ENCODE measurements around the gene TESMIN. TPM values are rescaled to one million over a fixed set of nuclear protein-coding genes. Genes with fewer than 3 reads are reported as not detected.

The TESMIN gene
- total RNA-seq, 1 experiment from 2014 or later: 78.8 TPM

GRCh38 chr11:68664906-68665305 lies 86.4 kb downstream of the TESMIN start (continued):
- TF ChIP-seq RELA (CRISPR knock-in tag; IDR thresholded peaks at IDR 0.05; ENCODE audit: borderline replicate concordance) (no peak), FOXP4 (CRISPR knock-in tag; IDR thresholded peaks at IDR 0.05) (no peak)

- ChIA-PET POLR2A (no interaction called here), CTCF (interaction anchor here (0.9 kb wide), 1 partner anchor 80 kb away, joined by 3 read pairs; no protein-coding TSS in a partner anchor)
- DNase-seq (ENCODE audit: low spot score): no peak
- H3K27ac Mint-ChIP-seq: no peak overlapping the region
- H3K36me3 Mint-ChIP-seq: peaks cover 11% of the 10 kb centered on the region; the same call in 1 of the 2 replicates
- TF ChIP-seq ATF2 (CRISPR knock-in tag; IDR thresholded peaks at IDR 0.05; ENCODE audit: borderline replicate concordance, low read depth) (no peak), JAZF1 (CRISPR knock-in tag; IDR thresholded peaks at IDR 0.05) (no peak), ATF6 (CRISPR knock-in tag; IDR thresholded peaks at IDR 0.05) (no peak)
- ATAC-seq: no peak
- H3K4me3 Mint-ChIP-seq: no peak overlapping the region
- no peaks in the 10 kb centered on the region for H3K27me3 Mint-ChIP-seq (ENCODE audit: low read depth)
- H3K4me1 Mint-ChIP-seq: peaks cover 7% of the 10 kb centered on the region
- H3K9me3 Mint-ChIP-seq: peaks cover 18% of the 10 kb centered on the region
These were observed 87.2 kb downstream of the TESMIN start for GRCh38 chr11:68664141-68664540.

GRCh38 chr11:68663482-68664010 lies 87.8 kb downstream of the TESMIN start:
- Mint-ChIP-seq H3K27ac (no peak overlapping the region), H3K4me1 (peaks cover 9% of the 10 kb centered on the region), H3K4me3 (no peak overlapping the region), H3K36me3 (peaks cover 11% of the 10 kb centered on the region; the same call in 1 of the 2 replicates), H3K27me3 (ENCODE audit: low read depth) (no peaks in the 10 kb centered on the region), H3K9me3 (peaks cover 18% of the 10 kb centered on the region)
- TF ChIP-seq FOXP1 (CRISPR knock-in tag; IDR thresholded peaks at IDR 0.05; ENCODE audit: borderline replicate concordance) (0 out of 2 replicates have a peak, but pooled peaks have one; percentile 18), ZNF423 (CRISPR knock-in tag; IDR thresholded peaks at IDR 0.05) (no peak)
- no peak for ATAC-seq
- ChIA-PET POLR2A (no interaction called here), CTCF (no interaction called here)
- no peak for DNase-seq (ENCODE audit: low spot score)

- POLR2A ChIA-PET: no interaction called here
- ATAC-seq (no peak), DNase-seq (ENCODE audit: low spot score) (no peak)
- H3K36me3 Mint-ChIP-seq: peaks cover 11% of the 10 kb centered on the region; the same call in 1 of the 2 replicates
- H3K4me1 Mint-ChIP-seq: peaks cover 13% of the 10 kb centered on the region
- peaks cover 18% of the 10 kb centered on the region for H3K9me3 Mint-ChIP-seq
- CTCF ChIA-PET: interaction anchor here (1.4 kb wide), 1 partner anchor 29 kb away, joined by 3 read pairs; no protein-coding TSS in a partner anchor
- H3K27ac Mint-ChIP-seq: no peak overlapping the region
- no peaks in the 10 kb centered on the region for H3K27me3 Mint-ChIP-seq (ENCODE audit: low read depth)
- no peak overlapping the region for H3K4me3 Mint-ChIP-seq
- no peak for TF ChIP-seq ZNF425 (CRISPR knock-in tag; conservative IDR thresholded peaks at IDR 0.05)
- no peak for TF ChIP-seq ELF4 (CRISPR knock-in tag; IDR thresholded peaks at IDR 0.05; ENCODE audit: low read depth)
- no peak for TF ChIP-seq ZNF671 (CRISPR knock-in tag; IDR thresholded peaks at IDR 0.05)
- no peak for TF ChIP-seq NR2C2 (CRISPR knock-in tag; IDR thresholded peaks at IDR 0.05)
- no peak for TF ChIP-seq E2F5 (CRISPR knock-in tag; IDR thresholded peaks at IDR 0.05)
- TF ChIP-seq ATF1 (CRISPR knock-in tag; IDR thresholded peaks at IDR 0.05): no peak
- TF ChIP-seq ZBTB43 (CRISPR knock-in tag; IDR thresholded peaks at IDR 0.05): no peak
These were observed 89.4 kb downstream of the TESMIN start for GRCh38 chr11:68661697-68662603.
